ENCODE results near the gene RNF44.
"Not testable (repeated sequence)": the region's sequence is repeated elsewhere in the genome, so short reads cannot be mapped to it uniquely, and the experiment has no call there.

Gene RNF44

GRCh38 chr5:176519810-176520720 lies 17.1 kb downstream of the RNF44 start:
- no peak for DNase-seq (ENCODE audit: low read depth in 2 of 2)

- no peak for DNase-seq (ENCODE audit: low read depth in 2 of 2)
Measured at GRCh38 chr5:176517053-176517661, 20.0 kb downstream of the RNF44 start.

GRCh38 chr5:176515396-176515795 lies 21.8 kb downstream of the RNF44 start:
- DNase-seq (ENCODE audit: low read depth in 2 of 2): no peak

GRCh38 chr5:176514244-176514950 lies 22.8 kb downstream of the RNF44 start:
- DNase-seq (ENCODE audit: low read depth in 2 of 2): no peak

- no peak for DNase-seq (ENCODE audit: low read depth in 2 of 2)
Measured at GRCh38 chr5:176513788-176514187, 23.4 kb downstream of the RNF44 start.

GRCh38 chr5:176508603-176509002 lies 28.6 kb downstream of the RNF44 start:
- no peak for DNase-seq (ENCODE audit: low read depth in 2 of 2)

DNA sequence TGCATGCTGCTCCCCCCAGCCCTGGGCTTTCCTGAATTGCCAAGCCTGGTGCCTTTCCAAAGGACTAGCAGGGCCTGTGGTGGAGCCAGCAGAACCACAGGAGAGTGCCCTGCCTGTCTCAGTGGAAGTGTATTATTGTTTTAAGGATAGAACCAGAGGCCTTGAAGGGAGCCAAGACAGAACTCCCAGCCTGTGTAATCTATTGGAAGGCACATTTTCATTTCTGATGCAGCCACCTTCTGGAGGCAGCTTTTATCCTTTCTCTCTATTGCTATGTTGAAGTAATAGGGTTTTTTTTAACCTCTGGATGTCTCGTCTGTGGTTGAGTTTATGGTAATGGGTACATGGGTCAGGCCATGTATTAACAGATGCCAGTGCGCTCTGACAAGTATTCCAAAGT lies 29.3 kb downstream of the RNF44 start:
- DNase-seq (ENCODE audit: low read depth in 2 of 2): no peak

DNA sequence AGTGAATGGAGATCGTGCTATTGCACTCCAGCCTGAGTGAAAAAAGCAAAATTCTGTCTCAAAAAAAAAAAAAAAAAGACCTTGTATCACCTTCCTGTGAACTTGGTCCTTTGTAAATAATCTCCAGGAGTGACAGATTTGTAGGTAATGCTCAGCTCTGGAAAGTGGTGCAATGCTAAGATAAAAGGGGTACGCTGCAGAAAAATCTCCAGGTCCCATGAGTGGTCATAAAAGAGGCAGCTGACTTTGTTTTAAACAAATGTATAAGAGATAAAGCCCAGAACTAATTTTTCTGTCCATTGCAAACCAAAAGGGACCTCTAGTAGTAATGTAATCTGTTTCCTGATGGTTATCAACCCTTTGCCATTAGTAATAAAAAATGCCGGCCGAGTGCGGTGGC lies 33.7 kb downstream of the RNF44 start:
- no peak for DNase-seq (ENCODE audit: low read depth in 2 of 2)

DNA sequence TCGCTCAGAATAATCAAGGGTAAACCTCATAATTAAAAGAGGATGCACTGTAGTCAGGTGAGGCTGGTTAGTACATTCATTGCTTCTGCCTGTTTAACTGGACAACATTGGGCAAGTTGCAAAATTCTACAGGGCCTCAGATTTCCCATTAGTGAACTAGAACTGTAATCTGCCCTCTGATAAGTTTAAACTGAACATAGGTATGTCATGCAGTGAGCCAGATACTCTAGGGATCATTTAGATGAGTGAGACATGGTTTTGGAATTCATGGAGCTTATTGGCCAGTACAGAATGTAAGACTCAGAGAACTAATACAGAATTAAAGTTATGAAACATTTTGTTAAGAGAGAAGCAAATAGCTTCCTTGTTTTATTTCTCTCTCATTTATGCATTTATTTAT lies 35.9 kb downstream of the RNF44 start:
- no peak for DNase-seq (ENCODE audit: low read depth in 2 of 2)

- DNase-seq (ENCODE audit: low read depth in 2 of 2): no peak
Measured at GRCh38 chr5:176500511-176500910, 36.7 kb downstream of the RNF44 start.

- no peak for DNase-seq (ENCODE audit: low read depth in 2 of 2)
Measured at GRCh38 chr5:176499273-176499672, 37.9 kb downstream of the RNF44 start.

DNA sequence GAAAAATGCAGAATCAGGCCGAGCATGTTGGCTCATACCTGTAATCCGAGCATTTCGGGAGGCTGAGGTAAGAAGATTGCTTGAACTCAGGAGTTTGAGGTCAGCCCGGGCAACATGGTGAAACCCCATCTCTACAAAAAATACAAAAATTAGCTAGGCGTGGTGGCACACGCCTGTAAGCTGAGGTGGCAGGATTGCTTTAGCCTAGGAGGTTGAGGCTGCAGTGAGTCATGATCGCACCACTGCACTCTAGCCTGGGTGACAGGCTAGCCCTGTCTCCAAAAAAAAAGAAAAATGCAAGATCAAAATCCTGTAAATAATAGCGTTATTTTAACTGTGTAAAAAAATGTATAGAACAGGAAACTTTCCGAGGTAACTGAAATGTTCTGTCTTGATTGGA lies 39.4 kb downstream of the RNF44 start:
- no peak for DNase-seq (ENCODE audit: low read depth in 2 of 2)

DNA sequence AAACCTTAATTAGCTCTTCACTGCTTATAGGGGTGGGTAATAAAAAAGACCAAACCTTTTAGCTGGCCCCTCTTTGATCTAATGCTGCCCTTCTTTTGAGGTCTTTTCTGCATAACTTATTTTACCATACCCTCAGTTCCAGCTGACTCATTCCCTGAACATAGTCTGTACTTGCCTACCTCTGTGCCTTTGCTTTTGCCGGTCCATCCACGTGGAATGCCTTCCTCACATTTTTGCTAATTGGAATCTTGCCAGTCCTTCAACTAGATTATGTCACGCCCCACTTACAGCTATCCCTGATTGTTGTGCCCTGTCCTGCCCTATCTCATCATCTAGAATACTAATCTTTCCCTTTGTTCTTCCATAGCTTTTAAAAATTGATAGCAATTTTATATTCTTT lies 44.8 kb downstream of the RNF44 start:
- DNase-seq (ENCODE audit: low read depth in 2 of 2): no peak

GRCh38 chr5:176491901-176492300 lies 45.3 kb downstream of the RNF44 start:
- no peak for DNase-seq (ENCODE audit: low read depth in 2 of 2)

GRCh38 chr5:176491101-176491502 lies 46.1 kb downstream of the RNF44 start:
- DNase-seq (ENCODE audit: low read depth in 2 of 2): no peak

DNA sequence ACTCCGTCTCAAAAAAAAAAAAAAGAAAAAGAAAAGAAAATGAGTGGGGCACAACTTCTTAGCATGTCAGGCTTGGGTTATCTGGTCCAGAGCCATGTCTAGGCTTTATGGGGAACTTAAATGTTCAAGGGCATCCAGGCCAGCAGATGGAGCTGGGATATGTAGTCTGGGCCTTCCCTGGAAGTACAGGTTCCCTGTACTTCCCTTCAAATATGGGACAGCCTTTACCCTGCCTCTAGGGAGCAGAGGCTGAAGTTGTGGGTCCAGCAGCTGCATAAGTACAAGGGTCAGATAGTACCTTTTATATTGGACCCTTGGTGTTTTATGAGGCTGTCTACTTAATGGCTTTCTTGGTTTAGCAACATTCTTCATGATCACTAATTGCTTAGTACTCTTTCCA lies 46.9 kb downstream of the RNF44 start:
- no peak for DNase-seq (ENCODE audit: low read depth in 2 of 2)

- no peak for DNase-seq (ENCODE audit: low read depth in 2 of 2)
Measured at GRCh38 chr5:176489077-176489476, 48.1 kb downstream of the RNF44 start.

GRCh38 chr5:176487160-176487559 lies 50.0 kb downstream of the RNF44 start:
- not testable (repeated sequence) for DNase-seq (ENCODE audit: low read depth in 2 of 2)

DNA sequence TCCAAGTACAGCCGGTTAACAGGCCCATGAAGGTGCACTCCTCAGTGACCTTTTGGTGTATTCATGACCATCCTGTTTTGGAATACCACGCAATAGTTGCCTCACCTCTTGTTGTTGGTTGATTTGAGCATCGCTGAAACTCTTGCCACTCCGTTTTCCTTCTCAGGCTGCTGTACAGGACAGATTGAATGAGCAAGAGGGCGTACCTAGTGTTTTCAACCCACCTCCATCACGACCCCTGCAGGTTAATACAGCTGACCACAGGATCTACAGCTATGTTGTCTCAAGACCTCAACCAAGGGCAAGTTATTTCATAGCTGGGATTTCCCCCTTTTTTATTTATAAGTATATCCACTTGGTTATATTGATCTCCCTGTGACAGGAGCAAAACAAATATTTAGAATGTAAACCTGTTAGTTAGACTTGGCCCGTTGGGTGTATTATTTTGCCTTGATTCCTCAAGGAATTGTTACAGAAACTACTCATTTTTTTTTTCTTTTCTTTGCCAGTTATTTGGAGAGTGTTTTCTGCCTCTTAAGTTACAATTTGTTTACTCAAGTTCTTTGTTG lies 50.9 kb downstream of the RNF44 start:
- no peak for DNase-seq (ENCODE audit: low read depth in 2 of 2)

DNA sequence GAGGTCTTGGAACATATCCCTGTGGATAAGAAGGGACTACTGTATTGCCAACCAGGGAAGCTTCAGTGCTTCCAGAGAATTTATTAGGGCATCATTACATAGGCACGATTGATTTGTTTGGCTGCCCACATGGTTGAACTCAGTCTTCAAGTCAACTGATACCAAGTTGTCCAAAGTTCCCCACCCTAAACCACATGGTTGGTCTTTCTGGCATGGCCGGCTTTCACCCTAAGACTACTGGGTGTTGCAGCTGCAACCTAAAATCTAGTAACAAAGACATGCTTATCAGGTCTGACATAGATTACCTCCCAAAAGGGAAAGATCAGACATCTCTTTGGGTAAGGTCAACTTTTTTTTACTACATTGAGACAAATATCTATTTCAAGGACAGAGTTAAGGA lies 52.0 kb downstream of the RNF44 start:
- no peak for DNase-seq (ENCODE audit: low read depth in 2 of 2)

DNA sequence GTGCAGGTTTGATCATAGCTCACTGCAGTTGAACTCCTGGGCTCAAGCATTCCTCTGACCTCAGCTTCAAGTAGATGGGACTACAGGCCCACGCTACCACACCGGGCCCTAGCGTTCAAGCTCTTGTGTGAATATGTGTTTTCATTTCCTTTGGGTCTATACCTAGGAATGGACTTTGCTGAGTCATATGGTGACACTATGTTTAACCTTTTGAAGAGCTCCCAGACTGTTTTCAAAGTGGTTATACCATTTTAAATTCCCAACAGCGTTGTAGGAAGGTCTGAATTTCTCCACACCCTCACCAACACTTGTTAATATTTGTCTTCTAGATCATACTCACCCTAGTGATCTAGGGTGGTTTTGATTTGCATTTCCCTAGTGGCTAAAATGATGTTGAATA lies 55.5 kb downstream of the RNF44 start:
- no peak for DNase-seq (ENCODE audit: low read depth in 2 of 2)

All from stimulated activated CD8-positive, alpha-beta memory T cell treated with anti-CD3 and anti-CD28 coated beads, Interleukin-2, amount 100 ng/mL, for 48 hours (primary cell).